ENCODE data around the gene GIPC1. TPM values are rescaled to one million over a fixed set of nuclear protein-coding genes. Genes with fewer than 3 reads are reported as not detected.

Gene GIPC1
- polyA plus RNA-seq, 1 of the 3 experiments (the other 2 are of a cell fraction), result 144 TPM

GRCh38 chr19:14450168-14450874, 45.6 kb downstream of the GIPC1 start:
- peaks cover 8% of the 10 kb centered on the region for H3F3A ChIP-seq (replicated peaks; ENCODE audit: insufficient read depth)
- CTCF ChIA-PET, result interaction anchor here (0.9 to 1.1 kb wide), 2 partner anchors 22 to 44 kb away, joined by 3 to 7 read pairs; no protein-coding TSS in a partner anchor
- 90% methylated on average over 17 of the region's 30 CpGs for WGBS (ENCODE audit: low lambda C conversion rate)
- TF ChIP-seq USF2 (IDR thresholded peaks at IDR 0.05; ENCODE audit: borderline replicate concordance, low read depth, low read length) (no peak), RFX5 (IDR thresholded peaks at IDR 0.05; ENCODE audit: low read length) (no peak), SIN3A (IDR thresholded peaks at IDR 0.05; ENCODE audit: borderline replicate concordance, low read depth, low read length) (no peak), NRF1 (IDR thresholded peaks at IDR 0.05; ENCODE audit: low read depth, low read length) (no peak), TAF1 (IDR thresholded peaks at IDR 0.05; ENCODE audit: borderline replicate concordance, low read depth, low read length) (no peak)
- peak; percentile 95 for DNase-seq
- H3K9ac ChIP-seq, result no peak overlapping the region
- H3K4me2 ChIP-seq, result no peak overlapping the region
- H3K9me3 ChIP-seq, result no peaks in the 10 kb centered on the region
- H3K4me3 ChIP-seq (ENCODE audit: low read depth in 2 of 2, low read length in 1 of 2), result no peak overlapping the region
- H3K9me2 ChIP-seq, result no peaks in the 10 kb centered on the region
- peaks cover 33 to 36% of the 10 kb centered on the region in 2 experiments for H3K36me3 ChIP-seq (replicated peaks in 1 of 2; ENCODE audit: control insufficient read depth in 1 of 2, insufficient read depth in 2 of 2, low read length in 1 of 2)
- POLR2A ChIA-PET, result no interaction called here
- no peak overlapping the region for H3K27ac ChIP-seq (ENCODE audit: low read depth in 2 of 2, low read length in 1 of 2)
- no peak overlapping the region for H2AFZ ChIP-seq (ENCODE audit: low read depth)
- no peaks in the 10 kb centered on the region for H3K79me2 ChIP-seq (ENCODE audit: insufficient read depth)
- H3K27me3 ChIP-seq (ENCODE audit: insufficient read depth), result no peaks in the 10 kb centered on the region
- H4K20me1 ChIP-seq (ENCODE audit: insufficient read depth), result no peaks in the 10 kb centered on the region
- no peaks in the 10 kb centered on the region for H3K4me1 ChIP-seq (ENCODE audit: control insufficient read depth in 1 of 2, insufficient read depth in 2 of 2, low read depth in 1 of 2, low read length in 1 of 2)

GRCh38 chr19:14449321-14449720, 46.6 kb downstream of the GIPC1 start:
- Histone ChIP-seq H3K4me1 (ENCODE audit: control insufficient read depth in 1 of 2, insufficient read depth in 2 of 2, low read depth in 1 of 2, low read length in 1 of 2) (no peaks in the 10 kb centered on the region), H3K9ac (no peak overlapping the region), H3K79me2 (ENCODE audit: insufficient read depth) (no peaks in the 10 kb centered on the region), H3K4me2 (no peak overlapping the region), H4K20me1 (ENCODE audit: insufficient read depth) (no peaks in the 10 kb centered on the region), H3K27ac (ENCODE audit: low read depth in 2 of 2, low read length in 1 of 2) (no peak overlapping the region), H2AFZ (ENCODE audit: low read depth) (no peak overlapping the region), H3F3A (replicated peaks; ENCODE audit: insufficient read depth) (peaks cover 8% of the 10 kb centered on the region), H3K9me2 (no peaks in the 10 kb centered on the region), H3K27me3 (ENCODE audit: insufficient read depth) (no peaks in the 10 kb centered on the region), H3K36me3 (replicated peaks in 1 of 2; ENCODE audit: control insufficient read depth in 1 of 2, insufficient read depth in 2 of 2, low read length in 1 of 2) (peaks cover 34 to 37% of the 10 kb centered on the region in 2 experiments), H3K4me3 (ENCODE audit: low read depth in 2 of 2, low read length in 1 of 2) (no peak overlapping the region), H3K9me3 (no peaks in the 10 kb centered on the region)
- ChIA-PET POLR2A (no interaction called here), CTCF (no interaction called here)
- no peak for DNase-seq
- 81% methylated on average over 6 of the region's 6 CpGs for WGBS (ENCODE audit: low lambda C conversion rate)
- TF ChIP-seq GABPA (IDR thresholded peaks at IDR 0.05; ENCODE audit: low read depth) (no peak), NFIC (IDR thresholded peaks at IDR 0.05; ENCODE audit: borderline replicate concordance) (no peak), PBX3 (IDR thresholded peaks at IDR 0.05) (no peak), TAF1 (IDR thresholded peaks at IDR 0.05; ENCODE audit: borderline replicate concordance, low read depth, low read length) (no peak), POLR2AphosphoS5 (IDR thresholded peaks at IDR 0.05; ENCODE audit: low read depth, low read length) (no peak), USF2 (IDR thresholded peaks at IDR 0.05; ENCODE audit: borderline replicate concordance, low read depth, low read length) (no peak), USF1 (IDR thresholded peaks at IDR 0.05; ENCODE audit: borderline replicate concordance, low read depth) (no peak), EZH2phosphoT487 (IDR thresholded peaks at IDR 0.05; ENCODE audit: borderline replicate concordance, low read depth) (no peak), JUND (IDR thresholded peaks at IDR 0.05) (no peak), YY1 (IDR thresholded peaks at IDR 0.05; ENCODE audit: low read depth) (no peak), FOXM1 (IDR thresholded peaks at IDR 0.05; ENCODE audit: low read depth) (no peak)
